GM10847 (cell line): ENCODE data around the gene ATXN7L3B.

ENCODE experiments used
- POLR2A ChIP-seq: IDR thresholded peaks from 2 replicates; pipeline ENCODE4 v1.6.1; 2011; ENCODE audit not compliant: insufficient read length; ENCODE audit errors: extremely low read depth

The ATXN7L3B gene

DNA sequence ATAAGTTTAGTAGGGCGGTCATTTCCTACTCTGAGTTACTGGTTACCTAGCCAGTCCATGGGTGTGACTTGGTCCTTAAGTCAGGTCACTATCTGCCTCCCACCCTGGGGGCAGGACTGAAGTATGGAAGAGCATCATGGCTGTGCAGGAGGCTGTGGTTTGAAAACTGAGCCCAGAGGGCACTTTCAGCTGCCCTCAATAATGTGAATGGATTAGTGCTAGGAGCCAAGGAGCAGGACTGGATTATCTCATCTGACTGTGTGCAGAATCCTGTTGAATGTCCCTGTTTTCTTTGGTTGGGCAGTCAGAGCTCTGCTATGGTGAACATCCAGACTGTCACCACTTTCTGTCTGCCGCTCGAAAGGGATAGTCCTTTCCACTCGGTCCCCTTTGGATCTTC, 1.6 kb downstream of the ATXN7L3B start:
- no peak for TF ChIP-seq POLR2A

DNA sequence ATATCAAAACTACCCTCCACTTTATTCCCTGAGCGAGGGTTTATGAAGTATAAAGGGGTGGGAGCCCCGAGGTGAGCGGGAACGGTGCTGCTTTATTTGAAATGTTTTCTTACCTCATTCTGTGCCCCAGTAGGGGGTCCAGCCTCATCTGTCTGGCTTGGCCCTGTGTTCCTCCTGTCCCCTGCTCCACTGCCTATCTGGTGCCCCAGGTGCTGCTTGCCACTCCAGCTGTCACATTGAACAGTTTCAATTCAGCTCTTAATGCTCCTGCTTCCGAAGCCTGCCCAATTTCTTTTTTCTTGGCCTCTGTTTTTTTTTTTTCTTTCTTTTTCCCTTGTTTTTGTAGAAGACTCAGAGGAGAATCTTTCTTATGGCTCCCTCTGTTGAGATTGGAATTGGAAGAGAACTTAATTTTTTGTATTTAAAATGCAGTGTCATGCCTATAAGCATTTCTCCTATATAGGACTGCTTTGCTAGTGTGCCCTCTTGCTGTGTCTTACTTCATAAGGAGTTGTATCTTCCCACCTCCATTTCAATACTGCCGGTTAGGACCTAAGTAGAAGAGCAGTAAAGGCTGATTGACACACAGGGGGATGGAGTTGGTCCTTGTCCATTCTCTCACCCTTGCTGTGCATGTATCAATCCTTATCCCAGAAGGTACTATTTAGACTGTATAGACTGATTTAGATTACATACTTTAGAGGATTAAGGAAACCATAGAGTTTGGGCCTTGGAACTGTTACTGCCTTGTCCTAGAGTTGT, 2.3 kb downstream of the ATXN7L3B start:
- TF ChIP-seq POLR2A, result no peak

DNA sequence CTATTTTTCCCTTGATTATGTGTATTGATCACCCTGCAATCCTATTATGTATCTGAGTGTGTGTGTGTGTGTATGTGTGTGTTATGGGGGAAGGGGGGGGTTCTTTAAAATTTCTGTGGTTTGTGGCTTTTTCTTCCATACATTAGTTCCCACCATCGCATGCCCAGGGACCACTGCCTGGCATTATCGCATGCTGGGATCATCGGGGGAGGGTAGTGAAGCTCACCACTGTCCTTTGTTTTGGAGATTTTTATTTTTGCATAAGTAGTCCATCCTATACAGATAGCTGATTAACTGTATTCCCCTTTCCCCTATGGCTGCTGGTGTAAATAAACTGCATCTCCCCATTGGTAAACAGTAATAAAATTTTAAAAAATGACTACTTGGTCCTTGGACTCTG, 3.4 kb downstream of the ATXN7L3B start:
- no peak for TF ChIP-seq POLR2A

DNA sequence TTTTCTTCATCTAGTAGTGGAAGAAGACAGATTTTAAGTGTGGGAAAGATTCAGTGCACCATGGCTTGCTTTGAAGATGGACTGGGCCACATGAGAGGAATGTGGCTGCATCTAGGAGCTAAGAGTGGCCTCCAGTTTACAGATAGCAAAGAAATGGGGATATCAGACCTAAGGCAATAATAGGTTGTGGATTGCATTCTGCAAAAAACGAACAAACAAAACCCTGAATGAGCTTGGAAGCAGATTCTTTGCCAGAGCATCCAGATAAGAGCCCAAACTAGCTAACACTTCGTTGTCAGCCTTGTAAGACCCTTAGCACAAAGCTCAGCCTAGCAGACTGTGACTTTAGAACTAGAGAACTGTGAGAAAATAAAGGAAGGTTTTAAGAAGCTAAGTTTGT, 9.6 kb downstream of the ATXN7L3B start:
- no peak for TF ChIP-seq POLR2A

DNA sequence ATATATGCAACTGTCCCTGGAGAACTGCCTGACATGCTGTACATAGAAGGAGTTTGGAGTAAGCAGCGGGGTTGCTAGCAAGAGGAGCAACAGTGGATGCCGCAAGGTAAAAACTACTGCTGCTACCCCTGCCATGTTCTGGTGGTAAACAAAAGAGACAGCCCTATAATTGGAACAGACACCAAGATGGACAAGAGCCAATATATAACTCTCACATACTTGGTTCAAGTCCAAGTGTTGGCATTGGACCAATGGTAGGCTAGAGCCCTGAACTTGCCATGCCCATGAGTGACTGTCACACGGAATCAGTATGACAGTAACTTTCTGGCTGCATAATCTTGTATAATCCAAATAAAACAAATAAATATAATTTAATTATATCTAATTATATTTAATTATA, 13.7 kb downstream of the ATXN7L3B start:
- no peak for TF ChIP-seq POLR2A

DNA sequence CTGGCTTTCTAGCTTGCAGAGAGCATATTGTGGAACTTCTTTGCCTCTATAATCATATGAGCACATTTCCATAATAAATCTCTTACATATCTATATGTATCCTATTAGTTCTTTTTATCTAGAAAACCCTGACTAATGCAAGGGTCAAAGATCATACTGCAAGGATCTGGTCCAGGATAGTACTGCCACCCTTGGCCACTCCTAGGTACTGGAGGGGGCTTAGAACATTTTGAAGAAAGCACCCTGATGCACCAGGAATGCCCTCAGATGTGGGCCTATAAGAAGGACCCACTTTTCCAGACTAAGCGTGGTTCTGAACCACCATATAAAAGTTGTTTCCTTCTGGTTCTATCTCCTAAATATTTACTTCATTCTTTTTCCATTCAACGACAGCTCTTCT, 14.6 kb downstream of the ATXN7L3B start:
- TF ChIP-seq POLR2A, result no peak

DNA sequence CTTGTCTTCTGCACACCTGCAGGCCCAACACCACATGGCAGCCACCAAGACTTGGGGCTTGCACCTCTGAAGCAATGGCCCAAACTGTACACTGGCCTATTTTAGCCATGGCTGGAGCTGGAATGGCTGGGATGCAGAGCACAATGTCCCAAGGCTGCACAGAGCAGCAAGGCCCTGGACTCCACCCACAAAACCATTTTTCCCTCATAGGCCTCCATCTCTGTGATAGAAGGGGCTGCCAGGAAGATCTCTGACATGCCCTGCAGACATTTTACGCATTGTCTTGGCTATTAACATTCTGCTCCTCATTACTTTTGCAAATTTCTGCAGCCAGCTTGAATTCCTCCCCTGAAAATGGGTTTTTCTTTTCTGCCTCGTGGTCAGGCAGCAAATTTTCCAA, 22.1 kb downstream of the ATXN7L3B start:
- no peak for TF ChIP-seq POLR2A

DNA sequence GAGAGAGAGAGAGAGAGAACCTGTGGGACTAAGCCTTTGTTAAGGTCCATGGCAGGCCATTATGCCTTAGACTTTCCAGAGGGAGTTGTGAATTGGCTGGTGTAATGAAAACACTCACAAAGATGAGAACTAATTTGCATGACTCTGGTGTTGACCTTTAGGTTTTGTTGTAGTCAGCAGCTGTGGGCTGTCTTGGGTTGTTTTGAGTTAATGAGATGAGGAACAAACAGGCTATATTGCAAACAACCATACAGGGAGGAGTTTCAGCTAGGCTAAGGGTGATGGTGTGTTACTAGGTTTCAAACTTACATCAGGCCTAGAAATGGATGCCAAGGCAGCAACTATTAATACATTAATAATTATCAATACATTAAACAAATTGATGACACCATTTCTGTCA, 26.3 kb downstream of the ATXN7L3B start:
- TF ChIP-seq POLR2A, result no peak

DNA sequence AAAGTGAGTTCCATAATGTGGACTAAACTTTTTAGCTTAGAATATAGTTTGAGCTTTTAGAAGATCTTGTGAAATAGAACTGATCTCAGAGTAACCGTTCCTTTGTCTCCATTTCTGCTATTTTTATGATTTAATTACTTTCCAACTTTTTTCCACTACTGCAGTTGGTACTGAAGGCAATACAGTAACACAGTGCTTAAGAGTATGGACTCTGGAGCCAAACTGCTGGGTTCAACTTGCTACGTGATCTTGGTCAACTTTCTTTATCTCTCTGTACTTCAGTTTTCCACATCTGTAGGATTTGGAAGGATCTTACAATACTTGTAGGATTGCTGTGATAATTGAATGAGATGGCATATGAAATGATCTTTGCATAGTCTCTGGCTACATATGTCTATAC, 40.9 kb downstream of the ATXN7L3B start:
- no peak for TF ChIP-seq POLR2A

DNA sequence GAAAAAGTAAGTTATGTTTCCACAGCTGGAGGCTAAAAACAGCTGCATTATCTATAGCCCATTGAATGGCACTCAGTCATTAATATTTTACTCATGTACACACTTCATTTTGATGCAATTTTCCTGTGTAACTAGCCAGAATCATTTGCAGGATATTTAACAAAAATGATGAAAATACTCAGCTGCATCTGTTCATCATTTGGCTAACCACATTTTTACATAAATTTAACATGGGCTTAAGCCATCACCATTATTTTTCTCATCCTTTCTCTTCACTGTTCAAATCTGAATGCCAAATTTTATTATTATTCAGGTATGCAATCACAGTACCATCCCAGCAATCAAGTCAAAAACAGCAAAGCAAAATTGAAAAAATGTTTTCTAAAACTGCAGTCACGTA, 41.8 kb downstream of the ATXN7L3B start:
- TF ChIP-seq POLR2A, result no peak

DNA sequence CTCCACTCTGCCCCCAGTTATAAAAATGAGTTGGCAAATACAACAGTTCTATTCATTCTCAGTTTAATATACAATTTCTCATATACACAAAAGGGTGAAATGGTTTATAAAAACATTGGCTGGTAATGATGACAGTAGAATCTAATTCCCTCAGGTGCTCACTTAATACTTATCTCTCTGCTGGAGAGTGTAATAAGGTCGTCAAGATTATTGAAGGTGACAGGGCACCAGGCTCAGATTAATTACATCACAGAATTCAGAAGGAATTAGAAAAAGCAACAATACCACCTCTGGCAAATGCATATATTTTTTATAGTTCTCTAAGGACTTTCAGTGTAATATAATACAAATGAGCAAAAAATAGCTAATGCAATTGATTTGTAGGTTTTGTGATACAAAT, 42.3 kb downstream of the ATXN7L3B start:
- no peak for TF ChIP-seq POLR2A

DNA sequence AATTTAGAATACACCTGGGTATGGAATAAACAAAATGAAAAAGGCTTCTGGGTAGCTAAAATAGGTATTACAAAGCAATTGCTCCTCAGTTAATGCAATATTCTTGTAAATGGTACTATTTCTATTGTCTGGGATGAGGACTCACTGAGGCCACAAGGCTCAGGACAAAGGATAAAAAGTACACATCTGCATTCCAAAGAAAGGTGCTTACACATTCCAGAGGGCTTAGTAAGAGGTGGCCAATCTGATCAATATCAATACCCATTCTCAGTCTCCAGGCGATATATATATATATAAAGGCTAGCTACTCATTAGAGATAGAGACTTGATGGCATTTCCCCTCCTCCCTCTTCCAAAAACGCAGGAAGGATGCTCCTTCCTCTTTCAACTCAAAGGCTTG, 43.8 kb downstream of the ATXN7L3B start:
- TF ChIP-seq POLR2A, result no peak

DNA sequence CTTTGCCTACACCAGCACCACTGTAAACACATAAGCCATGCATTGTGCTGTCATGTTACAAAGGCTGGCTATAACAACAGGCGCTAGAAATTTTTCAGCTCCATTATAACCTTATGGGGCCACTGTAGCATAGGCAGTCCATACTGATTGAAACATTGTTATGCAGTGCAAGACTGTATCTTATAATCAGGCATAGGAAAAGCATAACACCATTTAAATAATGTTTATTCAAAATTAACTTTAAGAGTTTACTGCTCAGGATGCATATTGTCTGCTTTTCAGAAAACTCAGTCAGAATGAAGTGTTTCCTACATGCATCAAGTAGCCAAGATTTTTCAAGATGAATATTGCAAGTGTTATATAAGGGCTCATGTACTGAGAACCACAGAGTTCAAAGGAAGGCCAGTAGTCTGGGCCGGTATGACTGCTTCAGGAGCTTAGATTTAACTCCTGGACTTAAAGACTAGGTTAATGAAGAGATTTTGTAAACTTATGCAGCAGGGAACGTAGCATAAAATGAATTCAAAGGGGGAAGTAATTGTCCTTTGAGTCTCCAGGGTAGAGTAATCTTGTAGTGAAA, 46.9 kb downstream of the ATXN7L3B start:
- no peak for TF ChIP-seq POLR2A

DNA sequence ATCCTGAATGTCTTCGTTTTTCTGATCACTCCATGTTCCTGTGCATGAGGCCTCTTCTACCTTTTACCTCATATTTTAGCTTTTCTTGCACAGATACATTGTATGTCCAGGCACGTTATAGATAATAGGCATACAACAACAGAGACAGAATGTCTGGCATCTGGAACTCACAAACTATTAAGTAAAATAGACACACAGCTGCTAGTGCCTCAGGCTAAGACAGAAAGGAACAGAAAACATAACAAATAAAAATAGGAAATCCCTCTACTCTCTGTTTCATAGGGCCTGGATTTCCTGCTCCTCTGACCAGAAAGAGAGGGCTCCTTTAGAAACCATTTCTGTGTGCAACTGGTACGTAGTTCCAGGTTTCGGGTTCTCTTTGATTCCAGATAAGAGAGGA, 48.6 kb downstream of the ATXN7L3B start:
- no peak for TF ChIP-seq POLR2A
